GM12878 (cell line): ENCODE data around the gene TVP23C.

Source experiments
- E2F4 ChIP-seq: IDR thresholded peaks from 2 replicates; pipeline ENCODE4 v1.6.1; 2012; ENCODE audit warnings: low read depth, low read length, improper control_type of control experiment
- POLR2A ChIP-seq: IDR thresholded peaks from 2 replicates; pipeline ENCODE4 v1.6.1; 2011; ENCODE audit warnings: low read depth, mild to moderate bottlenecking, low read length

- no peak for TF ChIP-seq E2F4
- no peak for TF ChIP-seq POLR2A
Measured at GRCh38 chr17:15501793-15502192, 61.5 kb downstream of the TVP23C start.
